Activated T-helper 1 cell treated with Interleukin-2 at 50 U/mL for 16 hours (primary cell): ENCODE results near the gene HIBCH.
"Not testable (repeated sequence)": the region's sequence is repeated elsewhere in the genome, so short reads cannot be mapped to it uniquely, and the experiment has no call there.

ENCODE experiments used
- DNase-seq: peaks from one replicate; pipeline ENCODE4 v3.0.0-alpha.2; 2020; ENCODE audit warnings: low read depth

The HIBCH gene

GRCh38 chr2:190319555-190320498 lies at the start of gene HIBCH:
Gene HIBCH (minus strand): TSS chr2:190319826. CDS start chr2:190319750, 76 bp downstream.
- peak; percentile 73 for DNase-seq

- DNase-seq, result no peak
Measured at GRCh38 chr2:190367091-190367490, 47.5 kb upstream of the HIBCH start.

GRCh38 chr2:190366248-190366753 lies 46.7 kb upstream of the HIBCH start:
- DNase-seq, result no peak

GRCh38 chr2:190365499-190366204 lies 46.0 kb upstream of the HIBCH start:
- DNase-seq, result no peak

GRCh38 chr2:190362894-190363293 lies 43.3 kb upstream of the HIBCH start:
- DNase-seq, result no peak

GRCh38 chr2:190361572-190361971 lies 41.9 kb upstream of the HIBCH start:
- no peak for DNase-seq

GRCh38 chr2:190360965-190361364 lies 41.3 kb upstream of the HIBCH start:
- DNase-seq, result no peak

GRCh38 chr2:190360561-190360960 lies 40.9 kb upstream of the HIBCH start:
- DNase-seq, result no peak

- DNase-seq, result not testable (repeated sequence)
Measured at GRCh38 chr2:190358655-190359448, 39.2 kb upstream of the HIBCH start.

GRCh38 chr2:190357600-190357999 lies 38.0 kb upstream of the HIBCH start:
- no peak for DNase-seq

GRCh38 chr2:190355968-190356644 lies 36.5 kb upstream of the HIBCH start:
- no peak for DNase-seq

GRCh38 chr2:190354003-190354690 lies 34.5 kb upstream of the HIBCH start:
- DNase-seq, result no peak

- DNase-seq, result no peak
Measured at GRCh38 chr2:190353537-190353899, 33.9 kb upstream of the HIBCH start.

GRCh38 chr2:190352668-190353536 lies 33.3 kb upstream of the HIBCH start:
- no peak for DNase-seq

- DNase-seq, result no peak
Measured at GRCh38 chr2:190351955-190352354, 32.3 kb upstream of the HIBCH start.

GRCh38 chr2:190350371-190350770 lies 30.7 kb upstream of the HIBCH start:
- no peak for DNase-seq

GRCh38 chr2:190344276-190344827 lies 24.7 kb upstream of the HIBCH start:
- DNase-seq, result no peak

- no peak for DNase-seq
Measured at GRCh38 chr2:190343536-190344275, 24.1 kb upstream of the HIBCH start, which contains the start of gene INPP1. Gene INPP1 (plus strand): TSS chr2:190343589. CDS start chr2:190360103, 16,514 bp downstream.

- DNase-seq, result no peak
Measured at GRCh38 chr2:190343089-190343535, 23.5 kb upstream of the HIBCH start.
